H9 (cell line): ENCODE results near the gene RASGRF2. TPM values are rescaled to one million over a fixed set of nuclear protein-coding genes. Genes with fewer than 3 reads are reported as not detected.
A peak's percentile ranks its signal among the peaks of the same experiment; 100 is the strongest.

Source experiments
- DNase-seq: peaks from one replicate; pipeline ENCODE4 v3.0.0-alpha.2; 2017
- H2AFZ ChIP-seq: one replicate; pipeline ENCODE4 v1.6.1; 2013; ENCODE audit warnings: mild to moderate bottlenecking, low read length, control low read depth, moderate library complexity
- H2AK5ac ChIP-seq: 2 replicates; pipeline ENCODE4 v1.6.1; 2013; ENCODE audit warnings: low read length, control low read depth, mixed read lengths; ENCODE audit not compliant: insufficient read length
- H2BK120ac ChIP-seq: one replicate; pipeline ENCODE4 v1.6.1; 2013; ENCODE audit warnings: low read depth, mild to moderate bottlenecking, low read length, control low read depth, inconsistent platforms; ENCODE audit not compliant: poor library complexity, severe bottlenecking
- H2BK12ac ChIP-seq: 2 replicates; pipeline ENCODE4 v1.6.1; 2013; ENCODE audit warnings: low read length, control low read depth, mixed read lengths, low read depth; ENCODE audit not compliant: insufficient read length
- H2BK15ac ChIP-seq: 2 replicates; pipeline ENCODE4 v1.6.1; 2013; ENCODE audit warnings: low read depth, low read length, control low read depth
- H2BK20ac ChIP-seq: one replicate; pipeline ENCODE4 v1.6.1; 2013; ENCODE audit warnings: low read depth, mild to moderate bottlenecking, low read length, control low read depth, inconsistent platforms; ENCODE audit not compliant: poor library complexity, severe bottlenecking
- H2BK5ac ChIP-seq: 2 replicates; pipeline ENCODE4 v1.6.1; 2013; ENCODE audit warnings: low read length, control low read depth, mixed read lengths; ENCODE audit not compliant: insufficient read length
- H3K14ac ChIP-seq: 2 replicates; pipeline ENCODE4 v1.6.1; 2013; ENCODE audit warnings: low read length, control low read depth; ENCODE audit not compliant: insufficient read depth
- H3K18ac ChIP-seq: 2 replicates; pipeline ENCODE4 v1.6.1; 2013; ENCODE audit warnings: low read depth, mild to moderate bottlenecking, mixed read lengths, low read length, control low read depth; ENCODE audit not compliant: insufficient read length
- H3K23ac ChIP-seq: 2 replicates; pipeline ENCODE4 v1.6.1; 2013; ENCODE audit warnings: low read length, control low read depth, mixed read lengths, low read depth; ENCODE audit not compliant: insufficient read length
- H3K23me2 ChIP-seq: 2 replicates; pipeline ENCODE4 v1.6.1; 2013; ENCODE audit warnings: low read depth, mild to moderate bottlenecking, mixed read lengths, low read length, control low read depth; ENCODE audit not compliant: insufficient read length, poor library complexity, severe bottlenecking
- H3K27ac ChIP-seq: 2 replicates; pipeline ENCODE4 v1.5.1; 2013; ENCODE audit warnings: low read length, control low read depth, mixed read lengths, low read depth; ENCODE audit not compliant: insufficient read length
- H3K27me3 ChIP-seq: 2 replicates; pipeline ENCODE4 v1.6.1; 2013; ENCODE audit warnings: low read length, control low read depth, inconsistent platforms; ENCODE audit not compliant: insufficient read depth
- H3K4ac ChIP-seq: 2 replicates; pipeline ENCODE4 v1.6.1; 2013; ENCODE audit warnings: low read depth, mild to moderate bottlenecking, control low read depth, inconsistent platforms, low read length, moderate library complexity
- H3K4me1 ChIP-seq: 2 replicates; pipeline ENCODE4 v1.6.1; 2013; ENCODE audit warnings: low read length, control low read depth, inconsistent platforms; ENCODE audit not compliant: insufficient read depth
- H3K4me2 ChIP-seq: 2 replicates; pipeline ENCODE4 v1.6.1; 2013; ENCODE audit warnings: low read length, control low read depth, mixed read lengths; ENCODE audit not compliant: insufficient read length, insufficient read depth
- H3K56ac ChIP-seq: 2 replicates; pipeline ENCODE4 v1.6.1; 2013; ENCODE audit warnings: low read depth, mild to moderate bottlenecking, mixed read lengths, low read length, control low read depth; ENCODE audit not compliant: insufficient read length
- H3K79me1 ChIP-seq: 2 replicates; pipeline ENCODE4 v1.6.1; 2013; ENCODE audit warnings: low read depth, mild to moderate bottlenecking, moderate library complexity, low read length, control low read depth, inconsistent platforms; ENCODE audit not compliant: insufficient read depth, poor library complexity, severe bottlenecking
- H3K79me2 ChIP-seq: 2 replicates; pipeline ENCODE4 v1.6.1; 2013; ENCODE audit warnings: low read length, control low read depth, inconsistent platforms; ENCODE audit not compliant: insufficient read depth
- H3K9ac ChIP-seq: 2 replicates; pipeline ENCODE4 v1.6.1; 2013; ENCODE audit warnings: low read length, control low read depth, mixed read lengths; ENCODE audit not compliant: insufficient read length; ENCODE audit errors: extremely low read depth
- H3K9me3 ChIP-seq: one replicate; pipeline ENCODE4 v1.6.1; 2013; ENCODE audit warnings: low read depth, low read length, inconsistent platforms; ENCODE audit not compliant: control insufficient read depth
- H3T11ph ChIP-seq: one replicate; pipeline ENCODE4 v1.6.1; 2013; ENCODE audit warnings: mild to moderate bottlenecking, low read length, control low read depth, inconsistent platforms
- H4K20me1 ChIP-seq: one replicate; pipeline ENCODE4 v1.6.1; 2013; ENCODE audit not compliant: control insufficient read depth, insufficient read length, insufficient read depth
- H4K5ac ChIP-seq: 2 replicates; pipeline ENCODE4 v1.6.1; 2013; ENCODE audit warnings: low read depth, mild to moderate bottlenecking, mixed read lengths, low read length, control low read depth; ENCODE audit not compliant: insufficient read length
- H4K8ac ChIP-seq: replicated peaks from 2 replicates; pipeline ENCODE4 v1.6.1; 2013; ENCODE audit warnings: low read length, control low read depth, mixed read lengths, low read depth; ENCODE audit not compliant: insufficient read length
- H4K91ac ChIP-seq: 2 replicates; pipeline ENCODE4 v1.6.1; 2013; ENCODE audit warnings: low read depth, mild to moderate bottlenecking, moderate library complexity, mixed read lengths, low read length, control low read depth; ENCODE audit not compliant: insufficient read length
- H3K27ac Mint-ChIP-seq, 3 experiments: 2 replicates in 2 of 3; 3 replicates in 1 of 3; pipeline ENCODE4 v1.8.0; 2020 to 2021; ENCODE audit warnings: mixed read lengths in 3 of 3, mild to moderate bottlenecking in 1 of 3, moderate library complexity in 1 of 3
- H3K27me3 Mint-ChIP-seq: 2 replicates; pipeline ENCODE4 v1.8.0; 2021; ENCODE audit warnings: low read depth, mild to moderate bottlenecking, moderate library complexity, mixed read lengths
- H3K36me3 Mint-ChIP-seq, 3 experiments: 2 replicates in 2 of 3; 3 replicates in 1 of 3; pipeline ENCODE4 v1.8.0; 2020 to 2021; ENCODE audit warnings: low read depth in 3 of 3, mixed read lengths in 3 of 3; ENCODE audit not compliant: insufficient read depth in 1 of 3
- H3K4me1 Mint-ChIP-seq, 2 experiments: 2 replicates each; pipeline ENCODE4 v1.8.0; 2020; ENCODE audit warnings: mixed read lengths in 2 of 2
- H3K4me3 Mint-ChIP-seq, 2 experiments: 2 replicates in 1 of 2; 3 replicates in 1 of 2; pipeline ENCODE4 v1.8.0; 2020 to 2021; ENCODE audit warnings: mild to moderate bottlenecking in 2 of 2, mixed read lengths in 2 of 2, moderate library complexity in 1 of 2
- H3K9me3 Mint-ChIP-seq, 2 experiments: 2 replicates in 1 of 2; 3 replicates in 1 of 2; pipeline ENCODE4 v1.8.0; 2020; ENCODE audit warnings: mild to moderate bottlenecking in 2 of 2, mixed read lengths in 2 of 2, moderate library complexity in 1 of 2
- CTCF ChIP-seq: fragments of 200-600 bp; sonication (generic); conservative IDR thresholded peaks from 3 replicates; pipeline ENCODE4 v1.8.0; 2021; ENCODE audit warnings: antibody characterized with exemption, mild to moderate bottlenecking
- WGBS: extraction: QIAGEN DNeasy Blood & Tissue Kit; methylation state at CpG from one replicate; pipeline ENCODE4 v1.1.7; 2013; ENCODE audit warnings: missing lambda C conversion rate, low lambda C conversion rate, mixed read lengths; ENCODE audit not compliant: insufficient read length; ENCODE audit errors: extremely low coverage; 5-methylcytosine and 5-hydroxymethylcytosine counted together
- total RNA-seq: library from RNA; stranded (reverse); gene quantifications from 2 replicates; pipeline ENCODE4 v1.2.1, GENCODE V29; 2021

Gene RASGRF2
- total RNA-seq, 1 experiment from 2014 or later = 13.5 TPM

- Histone ChIP-seq H4K5ac (no peak overlapping the region), H2AK5ac (no peak overlapping the region), H4K20me1 (no peaks in the 10 kb centered on the region), H2BK5ac (no peak overlapping the region), H3K4ac (no peak overlapping the region), H2AFZ (no peak overlapping the region), H3K79me2 (no peaks in the 10 kb centered on the region), H3K27me3 (no peaks in the 10 kb centered on the region), H3K9me3 (no peaks in the 10 kb centered on the region), H2BK120ac (no peak overlapping the region), H3K4me2 (no peak overlapping the region), H3K23me2 (no peaks in the 10 kb centered on the region), H2BK20ac (no peak overlapping the region), H3K4me1 (no peaks in the 10 kb centered on the region), H2BK12ac (no peak overlapping the region), H3K79me1 (no peaks in the 10 kb centered on the region), H3K23ac (no peak overlapping the region), H3K14ac (no peak overlapping the region), H3T11ph (no peak overlapping the region), H3K18ac (no peak overlapping the region), H2BK15ac (no peak overlapping the region), H3K27ac (no peak overlapping the region), H3K56ac (no peak overlapping the region), H4K91ac (no peak overlapping the region), H3K9ac (no peak overlapping the region), H4K8ac (no peak overlapping the region)
- peaks cover 22 to 23% of the 10 kb centered on the region in 2 experiments for H3K4me1 Mint-ChIP-seq
- DNase-seq = no peak
- H3K27ac Mint-ChIP-seq = peak overlapping the region in 1 of 3 experiments; percentile 62; a peak in 1 of 7 replicates
- no peak for TF ChIP-seq CTCF
- no peaks in the 10 kb centered on the region; a peak in 2 of 5 replicates for H3K9me3 Mint-ChIP-seq
- H3K36me3 Mint-ChIP-seq = no peaks in the 10 kb centered on the region
- H3K4me3 Mint-ChIP-seq = no peak overlapping the region
- WGBS = no CpG with 5 or more reads among the region's 14 CpGs
- H3K27me3 Mint-ChIP-seq = peaks cover 3% of the 10 kb centered on the region
These were observed 229.8 kb downstream of the RASGRF2 start for GRCh38 chr5:81189875-81190498.
